GM12875 (cell line): ENCODE measurements around the gene ZDHHC14.

ENCODE experiments used
- H3K4me3 ChIP-seq: one replicate; pipeline ENCODE4 v1.5.1; 2011; ENCODE audit warnings: low read depth, low read length, control low read depth
- TF ChIP-seq, protein P1 (sequence below): IDR thresholded peaks from 2 replicates; pipeline ENCODE4 v1.5.1; 2011; ENCODE audit warnings: low read depth, mild to moderate bottlenecking, control low read depth, inconsistent platforms, low read length, moderate library complexity, borderline replicate concordance; ENCODE audit not compliant: insufficient read depth

The ZDHHC14 gene

DNA sequence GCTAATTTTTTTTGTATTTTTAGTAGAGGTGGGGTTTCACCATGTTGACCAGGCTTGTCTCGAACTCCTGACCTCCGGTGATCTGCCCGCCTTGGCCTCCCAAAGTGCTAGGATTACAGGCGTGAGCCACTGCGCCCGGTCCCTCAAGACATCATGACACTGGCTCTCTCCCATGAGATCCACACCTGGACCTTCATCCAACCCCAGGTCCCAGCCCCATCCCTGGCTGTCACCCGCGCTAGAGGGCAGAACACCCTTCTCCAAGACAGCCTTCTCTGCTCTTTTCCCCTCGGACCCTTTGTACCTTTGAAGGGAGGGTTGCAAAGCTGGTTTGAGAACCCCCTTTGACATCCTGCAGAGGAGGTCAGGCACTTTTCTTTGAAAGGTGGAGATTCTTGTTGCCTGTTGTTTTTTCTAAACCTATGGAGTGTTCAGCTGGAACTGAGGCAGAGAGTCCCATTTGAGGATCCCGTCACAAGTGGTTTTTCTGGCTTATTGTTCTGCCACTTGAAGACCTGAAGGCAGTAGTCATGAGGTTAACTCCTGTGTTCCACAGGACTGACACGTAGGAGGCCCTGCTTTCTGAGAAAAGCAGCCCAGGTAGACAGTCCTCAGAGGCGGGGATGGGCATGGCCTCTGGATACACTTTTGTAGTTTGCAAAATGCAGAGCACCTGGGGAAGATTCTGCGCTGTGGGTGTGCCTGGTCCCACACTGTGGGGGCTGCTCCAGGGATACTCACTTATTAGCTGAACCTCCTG lies 270.9 kb downstream of the ZDHHC14 start:
- TF ChIP-seq, protein P1, sequence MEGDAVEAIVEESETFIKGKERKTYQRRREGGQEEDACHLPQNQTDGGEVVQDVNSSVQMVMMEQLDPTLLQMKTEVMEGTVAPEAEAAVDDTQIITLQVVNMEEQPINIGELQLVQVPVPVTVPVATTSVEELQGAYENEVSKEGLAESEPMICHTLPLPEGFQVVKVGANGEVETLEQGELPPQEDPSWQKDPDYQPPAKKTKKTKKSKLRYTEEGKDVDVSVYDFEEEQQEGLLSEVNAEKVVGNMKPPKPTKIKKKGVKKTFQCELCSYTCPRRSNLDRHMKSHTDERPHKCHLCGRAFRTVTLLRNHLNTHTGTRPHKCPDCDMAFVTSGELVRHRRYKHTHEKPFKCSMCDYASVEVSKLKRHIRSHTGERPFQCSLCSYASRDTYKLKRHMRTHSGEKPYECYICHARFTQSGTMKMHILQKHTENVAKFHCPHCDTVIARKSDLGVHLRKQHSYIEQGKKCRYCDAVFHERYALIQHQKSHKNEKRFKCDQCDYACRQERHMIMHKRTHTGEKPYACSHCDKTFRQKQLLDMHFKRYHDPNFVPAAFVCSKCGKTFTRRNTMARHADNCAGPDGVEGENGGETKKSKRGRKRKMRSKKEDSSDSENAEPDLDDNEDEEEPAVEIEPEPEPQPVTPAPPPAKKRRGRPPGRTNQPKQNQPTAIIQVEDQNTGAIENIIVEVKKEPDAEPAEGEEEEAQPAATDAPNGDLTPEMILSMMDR: no peak
- no peak overlapping the region for H3K4me3 ChIP-seq

DNA sequence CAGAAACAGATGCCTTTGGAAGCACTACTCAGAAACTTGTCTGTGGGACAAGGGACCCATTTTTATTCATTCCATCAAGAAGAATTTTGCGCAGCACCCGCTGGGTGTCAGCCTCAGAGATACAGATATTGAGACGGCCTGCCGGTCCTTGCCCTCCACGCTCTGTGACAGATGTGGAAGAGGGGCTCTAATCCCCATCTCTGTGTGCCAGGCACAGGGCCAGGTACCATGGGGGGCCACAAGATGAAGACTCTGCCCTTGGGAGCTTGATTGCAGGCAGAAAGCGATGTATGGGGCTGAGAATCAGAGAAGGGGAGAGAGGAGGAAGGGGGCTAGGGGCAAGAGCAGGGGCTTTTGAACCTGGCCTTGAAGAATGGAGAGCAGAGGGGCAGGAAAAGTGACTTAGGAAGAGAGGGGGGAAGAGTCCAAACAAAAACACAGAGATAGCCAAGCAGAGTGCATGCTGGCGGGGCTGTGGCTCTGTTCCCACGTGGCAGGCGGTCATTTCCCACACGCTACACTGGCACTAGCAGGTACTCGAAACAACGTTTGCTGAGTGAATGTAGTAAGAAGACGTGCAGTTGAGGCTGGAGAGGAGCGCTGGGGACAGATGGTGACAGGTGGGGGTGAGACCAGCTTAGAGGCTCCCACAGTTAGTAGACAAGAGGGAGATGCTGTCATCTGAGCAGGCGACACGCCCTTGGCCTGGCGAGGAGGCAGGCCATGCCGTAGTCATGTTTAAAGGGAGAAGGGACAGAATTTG lies 271.8 kb downstream of the ZDHHC14 start:
- TF ChIP-seq, protein P1: no peak
- no peak overlapping the region for H3K4me3 ChIP-seq

DNA sequence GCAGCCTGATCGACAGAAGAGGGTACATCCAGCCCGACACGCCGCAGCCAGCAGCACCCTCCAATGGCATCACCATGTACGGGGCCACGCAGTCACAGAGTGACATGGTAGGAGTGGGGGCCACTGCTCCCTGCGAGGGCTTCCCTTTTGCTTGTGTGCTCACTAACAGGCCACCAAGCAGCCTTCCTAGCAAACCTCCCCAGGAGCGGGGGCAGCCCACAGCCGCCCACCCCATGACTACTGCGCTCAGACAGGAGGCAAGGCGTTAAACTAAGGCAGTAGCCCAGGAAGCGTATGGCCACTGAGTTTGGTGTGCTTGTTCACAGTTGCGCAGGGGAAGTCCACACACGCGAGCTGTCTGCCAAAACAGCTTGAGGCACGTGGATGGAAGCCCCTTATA lies 272.5 kb downstream of the ZDHHC14 start:
- H3K4me3 ChIP-seq: no peak overlapping the region
- TF ChIP-seq, protein P1: no peak

DNA sequence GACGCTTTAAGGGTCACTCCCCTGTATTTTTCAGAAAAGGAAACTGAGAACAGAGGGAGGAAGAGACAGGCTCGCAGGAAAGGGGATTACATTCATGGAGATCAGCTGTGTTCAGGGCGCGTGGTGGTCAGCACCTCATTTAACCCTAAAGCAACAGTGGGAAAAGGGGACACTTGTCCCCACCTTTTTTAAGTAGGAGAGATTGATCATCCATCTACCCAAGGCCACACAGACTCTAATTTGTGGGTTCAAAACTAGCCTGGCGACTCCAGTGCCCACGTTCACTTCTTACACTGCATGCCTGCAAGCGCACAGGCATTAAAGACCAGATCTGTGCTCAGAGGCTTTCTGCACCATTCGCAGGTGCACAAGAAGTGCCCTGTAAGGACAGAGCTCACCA lies 274.1 kb downstream of the ZDHHC14 start:
- TF ChIP-seq, protein P1: no peak
- H3K4me3 ChIP-seq: no peak overlapping the region

DNA sequence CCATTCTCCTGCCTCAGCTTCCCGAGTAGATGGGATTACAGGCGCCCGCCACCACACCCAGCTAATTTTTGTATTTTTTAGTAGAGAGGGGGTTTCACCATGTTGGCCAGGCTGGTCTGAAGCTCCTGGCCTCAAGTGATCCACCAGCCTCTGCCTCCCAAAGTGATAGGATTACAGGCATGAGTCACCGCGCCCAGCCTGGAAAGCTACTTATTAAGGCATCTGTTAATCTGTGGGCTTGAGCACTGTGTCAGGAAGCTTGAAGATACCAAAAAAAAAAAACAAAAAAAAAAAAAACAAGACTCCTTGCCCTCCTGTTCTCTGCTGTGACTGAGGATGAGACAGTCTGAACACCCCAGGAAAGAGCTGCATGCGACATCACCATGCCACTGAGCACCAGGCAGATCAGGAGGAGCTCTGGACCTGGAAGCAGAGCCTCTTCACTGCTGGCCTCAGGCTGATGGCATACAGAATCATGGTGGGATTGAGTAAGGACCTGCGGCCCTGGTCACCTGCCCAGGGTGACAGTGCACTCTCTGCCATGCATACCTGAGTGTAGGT lies 275.5 kb downstream of the ZDHHC14 start:
- TF ChIP-seq, protein P1: no peak

DNA sequence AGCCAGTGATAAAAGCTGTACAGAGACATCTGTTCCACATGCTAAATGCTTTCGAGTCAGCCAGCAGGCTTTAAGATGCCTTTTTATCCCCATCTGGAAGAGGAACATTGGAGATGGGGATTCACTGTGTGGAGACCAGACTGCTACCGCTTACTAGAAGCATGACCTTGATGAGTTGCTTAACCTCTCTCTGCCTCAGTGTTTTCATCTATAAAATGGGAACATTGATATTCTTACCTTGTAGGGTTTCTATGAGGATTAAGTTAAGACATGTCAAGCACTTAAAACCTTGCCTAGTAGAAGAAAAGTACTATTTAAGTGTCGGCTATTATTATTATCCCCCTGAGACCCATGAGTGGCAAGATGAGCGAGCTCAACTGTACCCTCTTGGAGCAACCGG lies 276.8 kb downstream of the ZDHHC14 start:
- TF ChIP-seq, protein P1: no peak
- H3K4me3 ChIP-seq: no peak overlapping the region

More for the DNA sequence above, 275.5 kb downstream of the ZDHHC14 start:
- no peak overlapping the region for H3K4me3 ChIP-seq
